ENCODE results near the gene SERTAD2.

The SERTAD2 gene

DNA sequence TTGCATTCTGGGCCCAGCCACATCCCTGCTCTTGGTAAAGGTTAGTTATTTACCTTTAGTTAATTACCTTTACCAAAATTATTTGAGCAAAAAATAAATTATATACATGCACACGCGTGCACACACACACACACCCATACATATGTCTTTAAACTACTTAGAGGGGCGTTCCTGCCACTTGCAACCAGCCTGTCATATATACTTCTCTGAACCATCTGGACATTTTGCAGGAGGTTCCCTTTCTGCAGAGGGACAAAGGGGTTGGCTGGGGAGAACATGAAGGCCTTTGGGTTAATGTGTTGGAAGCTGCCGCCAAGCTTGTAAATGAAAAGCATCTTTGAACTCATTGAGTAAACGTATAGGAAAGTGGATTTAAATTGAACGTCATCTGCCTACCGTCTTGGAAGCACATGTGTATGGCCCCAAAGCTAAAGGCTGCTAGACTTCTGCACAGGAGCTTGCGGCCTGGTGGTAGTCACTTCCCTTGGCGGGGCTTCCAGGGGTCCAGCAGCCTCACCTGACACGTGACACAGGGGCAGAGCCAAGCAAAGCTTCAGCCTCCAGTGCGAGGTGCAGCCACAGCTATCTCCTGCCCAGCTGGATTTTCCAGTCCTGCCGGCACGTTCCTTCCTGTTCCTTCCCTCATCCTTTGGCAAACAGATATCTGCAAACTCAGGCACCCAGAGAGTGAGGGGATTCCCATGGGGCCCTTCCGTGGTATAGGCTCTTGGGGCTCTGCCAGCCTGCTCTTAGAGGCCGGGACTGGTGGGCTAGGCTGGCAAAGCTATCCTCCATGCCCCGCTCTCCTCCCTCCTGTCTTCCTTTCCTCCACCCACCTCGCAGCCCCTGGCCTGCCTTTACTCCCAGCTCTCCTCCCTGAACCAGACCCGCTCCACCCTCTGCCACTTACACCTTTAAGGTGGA is 46.1 kb downstream of the SERTAD2 start:
- no peak for DNase-seq

DNA sequence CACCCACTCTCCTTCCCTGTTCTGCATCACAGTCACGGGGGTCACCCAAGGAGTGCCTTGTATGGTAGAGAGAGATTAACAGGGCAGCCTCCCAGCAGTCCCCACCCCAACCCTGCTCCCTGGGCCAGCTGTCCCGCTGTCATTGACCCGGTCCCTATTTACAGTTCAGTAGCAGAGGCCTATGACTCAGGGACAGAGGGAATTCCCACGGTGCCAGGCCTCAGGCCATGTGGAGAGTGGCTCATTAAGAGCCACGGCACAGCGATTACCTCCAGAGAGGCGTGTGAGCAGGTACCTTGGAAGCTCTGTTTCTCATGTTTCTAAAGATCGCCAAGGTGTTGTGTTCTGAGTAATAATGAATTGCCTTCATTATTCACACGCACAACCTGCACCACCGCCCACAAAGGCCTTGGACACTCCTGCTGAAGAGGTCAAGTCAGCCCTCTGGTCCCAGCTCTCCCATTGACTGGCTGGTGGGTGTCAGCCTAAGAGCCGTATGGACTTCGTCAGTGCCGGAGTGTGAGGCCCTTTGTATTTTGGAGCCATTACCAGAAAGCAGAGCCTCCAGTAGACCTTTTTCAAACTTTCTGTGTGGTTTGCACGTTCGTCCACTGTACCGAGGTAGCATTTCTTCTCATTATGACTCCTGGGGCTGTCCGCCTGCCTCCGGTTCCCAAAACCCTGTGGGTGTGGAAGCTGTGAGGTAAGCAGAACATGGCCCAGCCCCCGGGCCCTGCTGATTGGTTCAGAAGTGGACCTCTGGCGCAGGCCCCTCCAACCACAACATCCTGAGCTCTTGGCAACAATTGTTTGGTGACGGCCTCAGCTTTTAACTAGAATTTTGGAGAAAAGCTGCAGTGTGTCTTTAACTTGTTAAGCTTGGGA is 47.0 kb downstream of the SERTAD2 start:
- DNase-seq: no peak

DNA sequence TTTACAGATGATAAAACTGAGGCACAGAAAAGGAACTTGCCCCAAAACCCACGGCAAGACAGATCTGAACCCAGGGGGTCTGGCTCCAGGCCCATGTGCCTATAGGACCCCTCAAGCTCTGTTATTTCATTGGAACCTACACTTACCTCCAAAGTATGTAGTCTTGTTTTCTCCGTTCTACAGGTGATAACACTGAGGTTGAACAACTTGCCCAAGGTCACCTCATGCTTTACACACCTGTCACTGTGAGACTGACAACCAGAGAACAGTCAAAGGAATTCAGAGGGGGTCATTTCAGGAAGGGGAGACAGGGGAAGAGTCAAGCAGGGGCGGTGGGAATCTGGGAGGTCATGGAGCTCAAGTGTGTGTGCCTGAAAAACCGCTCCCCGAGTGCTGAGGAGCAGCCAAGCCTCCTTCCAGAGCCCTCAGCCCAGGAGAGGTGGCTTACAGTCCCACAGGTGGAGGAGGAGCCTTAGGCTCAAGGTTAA is 47.7 kb downstream of the SERTAD2 start:
- DNase-seq: no peak

DNA sequence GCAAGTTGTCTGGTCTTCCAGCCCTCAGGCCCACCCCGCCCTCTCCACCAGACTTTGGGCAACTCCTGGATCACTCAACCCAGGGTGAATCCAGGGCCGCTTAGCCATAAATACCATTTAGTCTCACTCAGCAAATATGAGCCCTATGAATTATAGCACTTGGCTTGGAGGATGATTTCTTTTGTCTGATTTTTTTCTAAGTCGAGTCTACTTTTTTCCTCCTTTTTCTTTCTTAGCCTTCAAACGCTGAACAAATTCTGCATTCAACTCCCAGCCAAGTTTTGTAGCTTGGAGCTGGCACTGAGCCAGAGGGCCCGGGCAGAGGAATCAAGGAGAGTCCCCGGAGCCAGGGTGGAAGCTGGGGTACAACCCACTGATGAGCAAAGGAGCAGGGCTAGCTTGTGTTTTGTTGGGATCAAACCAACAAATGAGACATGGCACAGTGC is 48.7 kb downstream of the SERTAD2 start:
- DNase-seq: peak; percentile 28

DNA sequence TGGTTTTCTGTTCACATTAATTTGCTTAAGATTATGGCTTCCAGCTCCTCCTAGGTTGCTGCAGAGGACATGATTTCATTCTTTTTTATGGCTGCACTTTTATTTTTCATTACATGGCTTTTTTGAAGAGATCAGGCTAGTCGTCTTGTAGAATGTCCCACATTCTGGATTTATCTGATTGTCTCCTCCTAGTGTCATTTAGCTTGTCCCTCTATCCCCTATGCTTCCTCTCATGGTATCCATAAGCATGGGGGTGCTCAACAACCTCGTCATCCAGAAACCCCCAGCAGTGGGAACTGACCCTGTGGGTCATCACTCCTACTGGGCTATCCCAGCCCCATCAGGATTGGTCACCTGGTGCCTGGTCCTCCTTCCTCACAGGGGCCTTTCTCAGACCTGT is 49.6 kb downstream of the SERTAD2 start:
- no peak for DNase-seq

DNA sequence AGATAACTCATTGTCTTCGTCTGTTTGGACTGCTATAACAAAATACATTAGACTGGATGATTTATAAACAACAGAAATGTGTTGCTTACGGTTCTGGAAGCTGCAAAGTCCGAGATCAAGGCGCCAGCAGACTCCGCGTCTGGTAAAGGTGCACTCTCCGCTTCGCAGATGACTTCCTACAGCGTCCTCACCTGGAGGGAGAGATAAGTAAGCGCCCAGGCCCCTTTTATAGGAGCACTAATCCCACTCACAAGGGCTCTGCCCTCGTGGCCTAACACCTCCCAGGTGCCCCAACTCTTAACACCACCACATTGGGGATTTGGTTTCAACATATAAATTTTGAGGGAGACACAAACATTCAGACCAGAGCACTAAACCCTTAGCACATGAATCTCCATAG is 51.3 kb downstream of the SERTAD2 start:
- DNase-seq: no peak

DNA sequence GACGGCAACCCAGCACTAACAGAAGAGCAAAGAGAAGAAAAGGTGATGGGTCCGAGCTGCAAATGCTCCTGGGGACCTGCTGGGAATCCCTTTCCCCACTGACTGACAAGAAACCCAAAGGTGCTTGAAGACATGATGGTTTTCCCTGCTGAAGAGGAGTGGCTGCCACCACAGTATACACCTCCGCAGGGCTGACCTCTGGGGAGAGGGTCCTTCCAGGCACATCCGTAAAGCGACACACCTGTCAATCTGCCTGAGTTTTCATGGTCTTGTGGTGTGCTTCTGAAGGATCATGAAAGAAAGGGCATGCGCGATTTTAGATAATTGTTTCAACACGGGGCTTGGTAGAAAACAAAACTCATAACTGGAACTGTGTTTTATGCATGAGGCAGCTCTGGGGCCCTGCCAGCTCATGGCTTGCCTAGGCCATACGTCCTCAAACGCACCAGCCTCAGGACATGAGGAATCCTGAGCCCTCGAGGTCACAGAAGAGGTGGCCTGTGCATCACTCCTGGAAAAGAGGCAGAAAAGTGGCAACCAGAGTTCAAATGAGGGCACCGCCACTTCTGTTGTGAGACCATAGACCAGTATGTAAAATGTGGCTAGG is 51.8 kb downstream of the SERTAD2 start:
- DNase-seq: no peak

DNA sequence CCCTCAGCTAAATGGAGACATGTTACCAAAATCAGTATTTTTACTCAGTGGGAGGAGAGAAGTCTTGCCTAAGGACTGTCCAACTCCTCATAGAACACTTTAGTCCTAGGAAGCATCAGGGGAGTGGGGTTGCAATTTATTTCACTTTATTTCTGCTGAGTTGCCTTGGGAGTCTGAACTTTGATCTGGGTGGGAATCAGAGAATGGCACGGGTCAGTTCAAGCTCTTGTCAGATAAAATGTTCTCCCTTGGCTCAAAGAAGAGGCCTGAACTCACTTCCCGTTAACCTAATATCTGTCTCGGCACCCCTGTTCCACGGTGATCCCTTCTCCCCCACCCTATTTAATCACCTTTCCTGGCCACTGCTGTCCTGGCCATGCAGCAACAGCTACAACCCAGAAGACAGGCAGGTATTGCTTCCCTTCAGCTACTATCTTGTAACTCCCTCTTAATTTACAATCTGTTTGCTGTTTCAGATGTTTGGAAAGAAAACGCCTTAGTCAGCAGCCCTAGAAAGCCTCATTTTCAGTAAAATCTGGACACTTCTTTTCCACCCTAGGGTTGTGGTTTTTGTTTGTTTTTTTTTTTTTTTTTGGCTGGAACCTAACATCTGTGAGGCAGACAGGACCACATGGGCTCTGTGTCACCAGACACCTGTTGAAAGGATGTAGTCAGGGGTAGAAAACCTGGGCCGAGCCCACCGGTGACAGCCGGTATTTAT is 52.5 kb downstream of the SERTAD2 start:
- no peak for DNase-seq

DNA sequence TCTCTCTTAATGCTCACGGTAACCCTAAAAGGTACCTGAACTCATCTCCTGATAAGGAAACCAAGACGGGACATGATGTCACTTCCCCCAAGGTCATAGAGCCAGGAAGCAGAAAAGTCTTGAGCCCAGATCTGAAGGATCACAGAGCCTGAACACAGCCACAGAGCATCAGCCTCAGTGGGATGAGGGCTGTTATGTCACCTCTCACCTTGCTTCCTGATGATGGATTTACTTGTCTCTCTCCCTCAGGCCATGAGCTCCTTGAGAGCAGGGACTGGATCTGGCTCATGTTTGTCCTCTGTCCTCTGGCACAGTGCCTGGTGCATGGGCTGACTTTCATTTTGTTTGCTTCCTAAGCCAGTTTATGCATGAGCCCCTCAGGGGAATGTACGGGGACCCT is 54.2 kb downstream of the SERTAD2 start:
- DNase-seq: no peak

DNA sequence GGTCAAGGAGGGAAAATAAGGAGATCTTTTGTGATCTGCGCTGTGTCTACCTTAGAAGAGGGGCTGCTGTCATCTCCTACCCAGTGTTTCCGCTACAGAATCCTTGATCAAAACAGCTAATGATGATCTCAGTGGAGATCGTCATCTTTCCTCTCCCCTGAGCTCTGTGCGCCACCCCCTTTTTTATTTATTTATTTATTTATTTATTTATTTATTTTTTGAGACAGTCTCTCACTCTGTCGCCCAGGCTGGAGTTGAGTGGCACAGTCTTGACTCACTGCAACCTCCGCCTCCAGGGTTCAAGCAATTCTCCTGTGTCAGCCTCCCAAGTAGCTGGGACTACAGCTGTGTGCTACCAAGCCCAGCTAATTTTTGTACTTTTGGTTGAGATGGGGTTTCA is 55.5 kb downstream of the SERTAD2 start:
- no peak for DNase-seq

DNA sequence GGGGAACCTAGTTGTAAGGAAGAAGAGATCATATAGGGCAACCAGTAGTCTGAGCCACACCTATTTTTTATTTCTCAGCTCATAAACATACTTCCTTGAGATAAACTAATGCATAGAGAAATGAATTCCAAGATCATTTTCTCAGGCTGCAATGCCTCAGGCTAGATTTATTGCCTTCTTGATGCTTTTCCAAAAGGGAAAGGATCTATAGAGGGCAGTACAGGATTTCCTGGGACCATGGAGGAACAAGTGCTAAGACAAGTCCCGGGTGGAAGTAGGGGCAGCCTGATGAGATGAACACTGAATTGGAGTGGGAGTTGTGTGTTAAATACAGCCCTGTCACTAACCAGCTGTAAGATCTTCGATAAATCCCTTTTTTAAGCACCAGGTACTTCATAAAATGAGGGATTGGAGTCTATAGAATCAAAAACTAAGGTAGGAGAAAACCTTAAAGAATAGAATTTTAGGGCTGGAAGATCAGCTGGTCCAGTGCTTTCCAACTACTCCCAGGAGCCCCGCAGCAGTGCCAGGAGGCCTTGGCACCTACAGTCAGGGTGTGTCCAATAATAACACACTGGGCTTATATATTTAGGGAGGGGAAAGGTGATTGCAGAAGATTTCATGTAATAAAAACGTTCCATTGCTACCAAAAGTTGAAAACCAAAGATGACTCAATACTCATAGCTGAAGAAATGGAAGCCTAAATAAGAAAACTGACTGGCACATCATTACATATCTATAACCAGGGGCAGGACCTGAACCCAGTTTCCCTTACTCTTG is 58.1 kb downstream of the SERTAD2 start:
- peak; percentile 25 for DNase-seq

DNA sequence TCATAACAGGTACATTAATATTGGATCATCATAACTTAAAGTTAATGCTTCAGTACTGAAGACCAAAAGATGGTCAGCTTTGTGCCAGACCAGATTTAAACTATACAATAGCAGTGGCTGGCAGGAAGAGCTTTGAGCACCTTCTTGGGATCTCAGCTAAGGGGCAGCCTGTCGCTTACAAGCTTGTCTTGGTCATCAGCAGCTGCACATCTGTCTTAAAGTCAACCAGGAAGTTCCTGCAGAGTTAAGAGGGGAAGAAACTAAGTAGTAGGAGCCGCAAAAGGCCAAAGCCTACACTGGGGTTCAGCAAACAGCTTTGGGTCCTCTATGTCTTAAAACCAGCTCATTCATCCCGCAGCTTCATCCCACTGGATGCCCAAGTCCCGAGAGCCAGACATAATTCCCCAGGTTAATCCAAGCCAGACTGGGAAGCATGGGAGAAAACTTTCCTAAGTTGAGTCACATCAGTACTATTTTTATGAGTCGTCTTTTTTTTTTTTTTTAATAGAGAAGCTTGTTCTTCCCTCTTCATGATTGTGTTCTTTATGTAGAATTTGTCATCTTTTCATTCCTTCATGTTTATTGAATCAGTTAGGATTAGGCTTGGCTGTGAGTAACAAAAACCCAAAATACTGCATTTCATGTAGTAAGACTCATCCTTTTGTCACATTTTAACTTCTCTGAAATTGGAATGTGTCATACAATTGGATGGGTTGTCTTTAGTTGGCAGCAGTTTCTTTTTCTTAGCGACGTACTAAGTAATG is 59.3 kb downstream of the SERTAD2 start:
- peak; percentile 57 for DNase-seq

DNA sequence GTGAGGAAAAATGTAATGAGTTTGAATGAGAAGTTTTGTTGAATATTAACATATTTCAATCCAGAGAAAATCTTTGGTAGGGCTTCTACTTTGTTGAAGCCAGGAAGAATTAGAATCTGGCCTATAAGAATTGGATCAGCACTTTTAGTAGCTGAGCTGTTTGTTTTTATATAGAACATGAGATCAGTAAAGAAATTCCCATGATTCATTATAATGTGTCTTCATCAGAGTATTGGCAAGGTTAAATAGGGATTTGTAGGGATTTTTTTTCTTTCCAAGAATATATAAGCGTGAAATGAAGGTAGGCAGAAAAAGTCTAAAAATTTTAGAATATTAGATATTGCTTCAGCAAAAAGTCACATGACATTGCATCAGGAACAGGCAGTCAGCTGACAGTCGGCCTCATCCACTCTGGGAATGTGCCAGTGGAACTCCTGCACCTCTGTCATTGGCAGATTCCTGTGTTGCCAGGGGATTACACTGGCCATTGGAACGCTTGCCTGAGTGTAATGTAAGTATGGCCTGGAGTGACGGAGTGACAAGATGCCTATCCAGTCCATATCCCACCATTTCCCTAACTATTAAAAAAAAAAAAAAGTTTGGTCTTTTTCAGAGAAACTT is 60.6 kb downstream of the SERTAD2 start:
- DNase-seq: no peak

DNA sequence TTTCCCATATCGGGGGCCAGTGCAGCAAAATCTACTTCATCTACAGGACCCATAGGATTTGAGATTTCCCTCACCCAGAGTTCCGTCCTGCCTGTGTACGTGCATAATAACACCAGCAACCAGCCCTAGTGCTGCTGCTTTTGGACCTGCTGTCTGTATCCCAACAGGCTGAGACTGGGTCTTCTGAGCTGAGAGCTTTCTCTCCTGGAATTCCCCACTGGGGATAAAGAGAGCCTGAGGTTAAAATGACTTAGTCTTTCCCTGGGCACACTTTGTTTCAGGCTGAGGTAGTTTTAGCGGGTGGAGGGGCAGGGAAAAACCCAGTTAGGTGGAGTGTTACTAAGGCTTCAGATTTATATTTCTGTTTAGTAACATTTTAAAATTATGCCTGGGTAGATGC is 62.5 kb downstream of the SERTAD2 start:
- no peak for DNase-seq

DNA sequence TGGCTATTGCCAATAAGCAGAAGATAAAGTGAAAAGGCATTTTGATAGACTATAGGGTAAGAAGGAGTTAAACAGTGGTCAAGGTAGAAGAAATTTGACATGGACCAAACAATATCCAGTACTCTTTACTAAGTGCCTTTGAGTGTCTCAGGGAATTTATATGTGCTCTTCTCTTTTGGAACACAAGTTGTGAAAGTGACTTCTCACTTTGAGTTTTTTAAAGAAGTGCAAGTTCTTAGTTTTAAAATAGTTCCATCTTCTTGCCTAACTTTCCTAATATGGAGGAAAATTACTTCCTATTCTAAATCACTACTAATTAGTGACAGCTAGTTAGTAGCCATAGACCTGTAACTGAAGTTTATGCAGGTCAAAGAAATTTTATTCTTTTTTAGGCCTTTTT is 66.2 kb downstream of the SERTAD2 start:
- DNase-seq: no peak

DNA sequence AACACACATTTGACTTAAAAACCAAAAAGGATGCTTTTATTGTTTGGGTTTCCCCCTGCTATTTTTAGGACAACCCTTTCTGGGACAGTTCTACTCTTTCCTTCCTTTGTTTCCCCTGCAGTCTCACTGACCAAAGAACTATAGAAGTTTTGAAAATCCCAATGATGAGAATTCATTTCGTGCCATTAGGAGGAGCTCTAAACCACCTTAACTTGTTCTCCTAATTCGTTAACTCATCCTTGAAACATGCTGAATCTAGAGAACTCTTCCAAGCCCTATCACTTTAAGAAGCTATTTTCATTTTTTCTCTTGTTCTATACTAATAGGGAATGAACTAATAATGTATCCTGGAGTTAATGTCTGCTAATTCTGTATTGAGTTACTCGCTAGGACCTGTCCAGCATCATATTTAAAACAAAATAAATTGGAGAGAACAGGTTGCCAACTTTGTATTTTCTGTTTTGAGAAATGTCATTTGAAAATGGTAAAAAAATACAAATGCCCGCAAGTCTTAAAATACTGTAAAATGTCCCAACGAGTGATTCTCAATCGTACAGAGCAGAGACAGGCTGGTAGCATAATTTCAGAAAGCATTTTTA is 66.7 kb downstream of the SERTAD2 start:
- DNase-seq: peak; percentile 48

DNA sequence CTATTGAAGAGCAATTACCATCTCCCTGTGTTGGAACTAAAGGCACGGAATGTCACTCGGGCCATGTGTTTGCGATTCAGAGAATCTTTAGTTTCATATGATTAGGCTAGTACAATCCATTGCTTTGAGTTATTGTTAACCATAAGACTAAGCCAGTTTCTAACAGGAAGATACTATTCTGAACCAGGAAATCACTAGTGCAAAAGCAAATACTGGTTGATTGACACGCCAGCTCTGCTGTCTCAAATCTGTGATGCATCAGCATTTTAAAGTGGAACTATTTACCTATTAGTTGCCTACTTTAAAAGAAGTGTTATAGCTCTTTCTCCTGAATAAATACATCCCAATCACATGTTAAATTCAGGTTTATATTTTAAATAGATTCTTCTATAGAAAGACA is 67.7 kb downstream of the SERTAD2 start:
- no peak for DNase-seq

DNA sequence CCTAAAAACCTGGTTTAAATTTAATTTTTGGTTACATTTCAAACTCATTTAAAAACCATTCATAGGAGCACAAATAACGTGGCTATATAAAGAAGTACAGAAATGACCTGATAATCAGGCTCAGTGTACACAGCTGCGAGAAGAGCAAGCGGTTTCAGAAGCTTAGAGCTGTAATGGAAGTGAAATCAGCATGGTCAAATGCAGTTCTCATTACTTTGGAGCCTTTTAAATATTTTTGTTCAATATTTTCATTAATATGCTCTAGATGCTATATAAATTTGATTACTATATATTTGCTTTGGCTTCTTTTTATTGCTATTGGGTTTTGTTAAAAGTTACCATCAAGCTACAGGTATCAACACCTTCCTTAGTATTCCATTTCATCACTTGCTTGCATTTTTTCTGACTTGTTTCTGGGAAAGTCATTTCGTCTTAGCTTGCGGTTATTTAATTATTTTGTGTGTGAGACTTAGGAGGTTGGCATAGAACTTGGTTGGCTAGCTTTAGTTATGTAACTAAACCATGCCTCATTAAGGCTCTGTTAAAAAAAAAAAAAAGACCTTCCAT is 70.9 kb downstream of the SERTAD2 start:
- no peak for DNase-seq

DNA sequence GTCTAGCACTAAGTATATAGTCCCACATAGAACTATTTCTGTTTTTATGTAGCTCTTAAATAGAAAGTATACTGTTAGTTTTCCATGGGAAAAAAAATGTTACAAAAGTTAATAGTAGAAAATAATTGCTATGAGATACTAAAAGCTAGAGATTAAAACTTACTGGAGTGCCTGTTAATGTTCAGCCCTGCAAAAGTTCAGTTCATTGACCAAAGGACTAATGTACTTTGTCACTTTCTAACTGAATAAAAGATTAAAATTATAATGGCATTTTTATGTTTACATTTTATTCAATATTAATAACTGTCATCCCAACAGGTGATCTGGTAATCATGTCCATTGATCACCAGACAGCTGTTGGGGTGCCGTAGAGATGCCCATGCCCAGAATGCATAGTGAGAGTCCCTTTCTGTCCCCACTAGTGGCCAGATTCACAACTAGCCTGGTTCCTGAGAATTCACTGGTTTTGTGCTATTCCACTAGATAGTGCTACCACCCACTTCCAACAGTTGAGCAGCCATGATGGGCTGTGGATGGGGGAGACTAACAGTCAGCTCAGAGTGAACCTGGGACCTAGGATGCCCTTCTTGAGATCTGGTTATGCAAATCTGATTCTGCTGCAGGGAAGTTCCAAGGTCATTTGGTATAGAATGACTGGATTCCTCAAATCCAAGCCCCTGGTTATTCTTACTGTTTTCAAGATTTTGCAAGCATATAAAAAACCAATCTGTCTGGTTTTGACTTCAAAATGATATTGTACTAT is 71.8 kb downstream of the SERTAD2 start:
- DNase-seq: no peak

All from EL (cell line).